A673 (cell line): Measurements from ENCODE around the gene PRKAR2A. TPM values are rescaled to one million over a fixed set of nuclear protein-coding genes. Genes with fewer than 3 reads are reported as not detected.

Source experiments
- BruUV-seq: library from RNA; stranded (reverse); fragments of 400-500 nt; replicated peaks from 2 replicates; lab custom pipeline; 2021; lab: Mats Ljungman, UMichigan
- CTCF ChIA-PET: fragments of 300-600 bp; sonication (Branson Sonifier 250); formaldehyde crosslinking; loops from one replicate; lab custom pipeline; 2022; ENCODE audit warnings: antibody characterized with exemption; lab: Charles Lee
- POLR2A ChIA-PET: fragments of 300-600 bp; sonication (Branson Sonifier 250); formaldehyde crosslinking; loops from one replicate; lab custom pipeline; 2022; ENCODE audit warnings: antibody characterized with exemption; ENCODE audit not compliant: low non-redundant PET; lab: Charles Lee
- DNase-seq: peaks from one replicate; pipeline ENCODE4 v3.0.0-alpha.2; 2015; ENCODE audit warnings: low spot score
- H3K27ac ChIP-seq: fragments of 200-600 bp; sonication (generic); 2 replicates; pipeline ENCODE4 v1.5.1; 2016; ENCODE audit warnings: mixed run types, low read depth, mild to moderate bottlenecking, mixed read lengths, antibody characterized with exemption, low read length; ENCODE audit not compliant: poor library complexity, severe bottlenecking
- H3K27me3 ChIP-seq: fragments of 200-600 bp; sonication (generic); replicated peaks from 2 replicates; pipeline ENCODE4 v1.6.1; 2017; ENCODE audit warnings: mixed run types, low read depth, mild to moderate bottlenecking, mixed read lengths, antibody characterized with exemption, low read length; ENCODE audit not compliant: insufficient read depth, poor library complexity
- H3K36me3 ChIP-seq: fragments of 200-600 bp; sonication (generic); 2 replicates; pipeline ENCODE4 v1.6.1; 2016; ENCODE audit warnings: mixed run types, mild to moderate bottlenecking, mixed read lengths, antibody characterized with exemption, low read length; ENCODE audit not compliant: insufficient read depth, poor library complexity, severe bottlenecking
- H3K4me1 ChIP-seq: fragments of 200-600 bp; sonication (generic); 2 replicates; pipeline ENCODE4 v1.6.1; 2017; ENCODE audit warnings: mixed run types, mild to moderate bottlenecking, mixed read lengths, antibody characterized with exemption, low read length; ENCODE audit not compliant: insufficient read depth, poor library complexity, severe bottlenecking
- H3K4me3 ChIP-seq: fragments of 200-600 bp; sonication (generic); 2 replicates; pipeline ENCODE4 v1.5.1; 2016; ENCODE audit warnings: low read depth, mixed run types, mild to moderate bottlenecking, mixed read lengths, low read length; ENCODE audit not compliant: poor library complexity, severe bottlenecking
- H3K9me3 ChIP-seq: fragments of 200-600 bp; sonication (generic); 2 replicates; pipeline ENCODE4 v1.6.1; 2016; ENCODE audit warnings: mixed run types, low read depth, mild to moderate bottlenecking, mixed read lengths, antibody characterized with exemption, low read length; ENCODE audit not compliant: poor library complexity, severe bottlenecking
- EZH2 ChIP-seq: fragments of 200-600 bp; sonication (generic); IDR thresholded peaks from 2 replicates; pipeline ENCODE4 v1.6.1; 2017; ENCODE audit warnings: borderline replicate concordance, low read depth, mild to moderate bottlenecking, mixed read lengths, antibody characterized with exemption, low read length; ENCODE audit not compliant: poor library complexity, severe bottlenecking
- intact Hi-C: fragments of 100-400 bp; cut with micrococcal nuclease; formaldehyde crosslinking; loops from one replicate; pipeline ENCODE4 v1.10.0; 2022; ENCODE audit not compliant: unreplicated experiment
- total RNA-seq: library from RNA; stranded (reverse); gene quantifications from 2 replicates; pipeline ENCODE4 v1.2.3, GENCODE V29; 2021
- TF ChIP-seq, protein P1 (sequence below): fragments of 300-800, 200-600 bp; sonication (generic); conservative IDR thresholded peaks from 2 replicates; pipeline ENCODE4 v1.5.1; 2017; ENCODE audit warnings: low read depth, mild to moderate bottlenecking, antibody characterized with exemption, low read length, moderate library complexity, mixed read lengths

Gene PRKAR2A
- total RNA-seq, 1 experiment from 2014 or later: 35.8 TPM

DNA sequence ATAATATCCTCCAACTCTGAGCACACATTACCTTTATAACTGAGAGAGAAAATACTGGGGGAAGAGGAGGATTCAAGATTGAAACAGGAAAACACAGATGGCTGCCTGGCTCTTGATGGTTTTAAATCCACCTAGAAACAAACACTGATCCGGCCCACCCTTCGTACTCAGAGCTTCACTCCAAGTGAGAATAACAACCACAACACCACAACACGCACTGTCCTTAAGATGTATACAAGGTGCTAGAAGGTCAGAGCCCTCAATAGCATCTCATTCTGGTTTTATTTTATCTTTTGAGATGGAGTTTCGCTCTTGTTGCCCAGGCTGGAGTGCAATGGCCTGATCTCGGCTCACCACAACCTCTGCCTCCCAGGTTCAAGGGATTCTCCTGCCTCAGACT, 140.5 kb downstream of the PRKAR2A start:
- Histone ChIP-seq H3K4me3 (no peak overlapping the region), H3K9me3 (no peaks in the 10 kb centered on the region), H3K4me1 (peaks cover 5% of the 10 kb centered on the region), H3K27me3 (no peaks in the 10 kb centered on the region), H3K36me3 (peaks cover 17% of the 10 kb centered on the region), H3K27ac (no peak overlapping the region)
- ChIA-PET POLR2A (no interaction called here), CTCF (no interaction called here)
- BruUV-seq: no TSS peak
- TF ChIP-seq, protein P1, sequence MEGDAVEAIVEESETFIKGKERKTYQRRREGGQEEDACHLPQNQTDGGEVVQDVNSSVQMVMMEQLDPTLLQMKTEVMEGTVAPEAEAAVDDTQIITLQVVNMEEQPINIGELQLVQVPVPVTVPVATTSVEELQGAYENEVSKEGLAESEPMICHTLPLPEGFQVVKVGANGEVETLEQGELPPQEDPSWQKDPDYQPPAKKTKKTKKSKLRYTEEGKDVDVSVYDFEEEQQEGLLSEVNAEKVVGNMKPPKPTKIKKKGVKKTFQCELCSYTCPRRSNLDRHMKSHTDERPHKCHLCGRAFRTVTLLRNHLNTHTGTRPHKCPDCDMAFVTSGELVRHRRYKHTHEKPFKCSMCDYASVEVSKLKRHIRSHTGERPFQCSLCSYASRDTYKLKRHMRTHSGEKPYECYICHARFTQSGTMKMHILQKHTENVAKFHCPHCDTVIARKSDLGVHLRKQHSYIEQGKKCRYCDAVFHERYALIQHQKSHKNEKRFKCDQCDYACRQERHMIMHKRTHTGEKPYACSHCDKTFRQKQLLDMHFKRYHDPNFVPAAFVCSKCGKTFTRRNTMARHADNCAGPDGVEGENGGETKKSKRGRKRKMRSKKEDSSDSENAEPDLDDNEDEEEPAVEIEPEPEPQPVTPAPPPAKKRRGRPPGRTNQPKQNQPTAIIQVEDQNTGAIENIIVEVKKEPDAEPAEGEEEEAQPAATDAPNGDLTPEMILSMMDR: no peak
- no peak for TF ChIP-seq EZH2
- DNase-seq: no peak
- intact Hi-C loops: no loop called here

DNA sequence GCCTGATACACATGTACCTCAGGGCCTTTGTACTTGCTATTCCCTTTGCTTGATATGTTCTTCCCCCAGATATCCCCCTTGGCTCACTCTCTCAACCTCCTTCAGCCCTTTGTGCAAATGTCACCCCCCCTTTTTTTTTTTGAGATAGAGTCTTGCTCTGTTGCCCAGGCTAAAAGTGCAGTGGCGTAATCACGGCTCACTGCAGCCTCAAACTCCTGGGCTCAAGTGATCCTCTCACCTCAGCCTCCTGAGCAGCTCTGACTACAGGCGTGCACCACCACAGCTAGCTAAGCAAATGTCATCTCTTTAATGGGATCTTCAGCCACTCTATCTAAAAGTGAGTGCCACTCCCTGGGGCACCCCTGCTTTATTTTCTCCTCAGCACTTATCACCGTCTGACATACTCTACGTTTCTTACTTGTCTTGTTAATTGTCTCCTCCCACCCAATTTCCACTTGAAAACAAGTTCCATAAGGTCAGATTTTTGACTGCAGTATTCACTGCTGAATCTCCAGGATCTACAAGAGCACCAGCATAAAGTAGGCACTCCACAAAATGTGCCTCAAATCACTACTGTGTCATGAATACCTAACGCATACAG, 145.3 kb downstream of the PRKAR2A start:
- H3K27me3 ChIP-seq: no peaks in the 10 kb centered on the region
- TSS peak; percentile 17 for BruUV-seq
- no peak overlapping the region for H3K4me3 ChIP-seq
- intact Hi-C loops: no loop called here
- no peaks in the 10 kb centered on the region for H3K9me3 ChIP-seq
- H3K4me1 ChIP-seq: no peaks in the 10 kb centered on the region
- DNase-seq: no peak
- H3K27ac ChIP-seq: no peak overlapping the region
- peaks cover 7% of the 10 kb centered on the region for H3K36me3 ChIP-seq
- ChIA-PET POLR2A (no interaction called here), CTCF (no interaction called here)
- no peak for TF ChIP-seq EZH2

DNA sequence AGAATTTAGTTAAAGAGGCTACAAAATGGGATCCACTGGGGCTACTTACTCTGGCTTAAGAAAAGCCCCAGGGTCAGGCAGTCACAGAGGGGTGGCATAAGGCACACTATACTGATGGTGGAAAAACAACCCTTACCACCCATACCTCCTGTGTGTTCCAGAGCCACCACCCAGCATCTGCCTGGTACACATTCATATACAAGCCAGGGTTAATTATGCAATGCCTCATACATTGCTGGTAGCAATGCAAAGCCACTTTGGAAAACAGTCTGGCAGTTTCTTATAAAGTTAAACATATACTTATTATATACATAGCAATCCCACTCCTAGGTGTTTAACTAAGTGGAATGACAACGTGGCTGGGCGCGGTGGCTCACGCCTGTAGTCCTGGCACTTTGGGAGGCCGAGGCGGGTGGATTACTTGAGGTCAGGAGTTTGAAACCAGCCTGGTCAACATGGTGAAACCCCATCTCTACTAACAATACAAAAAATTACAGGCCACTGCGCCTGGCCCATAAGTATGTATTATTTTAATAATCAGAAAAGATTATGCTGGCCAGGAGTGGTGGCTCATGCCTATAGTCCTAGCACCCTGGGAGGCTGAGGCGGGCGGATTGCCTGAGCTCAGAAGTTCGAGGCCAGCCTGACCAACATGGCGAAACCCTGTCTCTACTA, 146.8 kb downstream of the PRKAR2A start:
- ChIA-PET CTCF (no interaction called here), POLR2A (no interaction called here)
- BruUV-seq: no TSS peak
- no peak for TF ChIP-seq EZH2
- TF ChIP-seq, protein P1: no peak
- Histone ChIP-seq H3K4me1 (no peaks in the 10 kb centered on the region), H3K4me3 (no peak overlapping the region), H3K27ac (no peak overlapping the region), H3K9me3 (no peaks in the 10 kb centered on the region), H3K36me3 (peaks cover 7% of the 10 kb centered on the region), H3K27me3 (no peaks in the 10 kb centered on the region)
- intact Hi-C loops: no loop called here
- no peak for DNase-seq
